ENCODE measurements around the gene CCDC127. TPM values are rescaled to one million over a fixed set of nuclear protein-coding genes. Genes with fewer than 3 reads are reported as not detected.

The CCDC127 gene
- total RNA-seq, 1 experiment from 2014 or later = 5.4 TPM

DNA sequence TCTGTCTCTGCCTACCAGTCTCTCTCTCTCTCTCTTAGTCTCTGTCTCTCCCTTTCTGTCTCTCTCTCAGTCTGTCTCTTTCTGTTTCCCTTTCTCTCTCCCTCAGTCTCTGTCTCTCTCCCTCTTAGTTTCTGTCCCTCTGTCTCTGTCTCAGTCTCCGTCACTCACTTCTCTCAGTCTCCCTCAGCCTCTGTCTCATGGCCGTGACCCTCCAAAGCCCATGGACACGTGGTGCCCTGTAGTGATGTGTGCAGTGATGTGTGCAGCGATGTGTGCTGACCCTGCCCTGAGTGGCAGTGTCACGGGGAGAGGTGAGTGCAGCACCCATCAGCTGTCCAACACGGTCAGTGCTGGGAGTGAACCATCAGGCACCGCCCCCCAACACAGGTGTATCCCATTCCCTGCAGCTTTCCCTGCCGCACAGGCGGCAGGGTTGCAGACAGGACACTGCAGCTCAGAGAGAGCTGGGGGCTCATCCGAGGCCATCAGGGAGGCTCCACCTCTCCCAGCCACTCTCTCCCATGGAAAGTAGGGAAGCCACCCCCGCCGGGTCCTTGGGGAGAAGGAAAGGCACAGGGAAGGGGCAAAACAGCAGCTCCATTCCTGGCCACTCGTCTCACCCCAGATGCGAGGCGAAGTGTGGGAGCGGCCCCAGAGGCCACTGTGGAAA is 27.5 kb downstream of the CCDC127 start:
- Histone ChIP-seq H3K4me3 (ENCODE audit: low read length) (no peak overlapping the region), H3K4me1 (ENCODE audit: insufficient read depth, low read length) (peaks cover 11% of the 10 kb centered on the region), H2AFZ (ENCODE audit: low read length) (no peak overlapping the region), H3K79me2 (ENCODE audit: low read length) (no peaks in the 10 kb centered on the region), H3K27ac (ENCODE audit: low read length) (no peak overlapping the region), H3K27me3 (ENCODE audit: low read length) (no peaks in the 10 kb centered on the region), H3F3A (ENCODE audit: low read length, unreplicated experiment) (no peaks in the 10 kb centered on the region), H3K9me3 (ENCODE audit: low read length) (no peaks in the 10 kb centered on the region), H3K9me2 (replicated peaks; ENCODE audit: low read length) (no peaks in the 10 kb centered on the region), H3K4me2 (ENCODE audit: low read length) (no peak overlapping the region), H4K20me1 (ENCODE audit: low read length) (no peaks in the 10 kb centered on the region), H3K9ac (ENCODE audit: low read length) (no peak overlapping the region), H3K36me3 (ENCODE audit: low read depth, low read length) (no peaks in the 10 kb centered on the region)
- BruUV-seq (replicated peaks) = no TSS peak
- intact Hi-C loops (cut with micrococcal nuclease) = no loop called here
- ATAC-seq (no peak), DNase-seq (no peak)
- ChIA-PET CTCF (no interaction called here), POLR2A (ENCODE audit: unreplicated experiment) (no interaction called here)
- TF ChIP-seq EZH2 (IDR thresholded peaks at IDR 0.05; ENCODE audit: low read length, unreplicated experiment) (no peak), EZH2phosphoT487 (IDR thresholded peaks at IDR 0.05; ENCODE audit: borderline replicate concordance, low read length) (no peak)
- TF ChIP-seq, protein P1, sequence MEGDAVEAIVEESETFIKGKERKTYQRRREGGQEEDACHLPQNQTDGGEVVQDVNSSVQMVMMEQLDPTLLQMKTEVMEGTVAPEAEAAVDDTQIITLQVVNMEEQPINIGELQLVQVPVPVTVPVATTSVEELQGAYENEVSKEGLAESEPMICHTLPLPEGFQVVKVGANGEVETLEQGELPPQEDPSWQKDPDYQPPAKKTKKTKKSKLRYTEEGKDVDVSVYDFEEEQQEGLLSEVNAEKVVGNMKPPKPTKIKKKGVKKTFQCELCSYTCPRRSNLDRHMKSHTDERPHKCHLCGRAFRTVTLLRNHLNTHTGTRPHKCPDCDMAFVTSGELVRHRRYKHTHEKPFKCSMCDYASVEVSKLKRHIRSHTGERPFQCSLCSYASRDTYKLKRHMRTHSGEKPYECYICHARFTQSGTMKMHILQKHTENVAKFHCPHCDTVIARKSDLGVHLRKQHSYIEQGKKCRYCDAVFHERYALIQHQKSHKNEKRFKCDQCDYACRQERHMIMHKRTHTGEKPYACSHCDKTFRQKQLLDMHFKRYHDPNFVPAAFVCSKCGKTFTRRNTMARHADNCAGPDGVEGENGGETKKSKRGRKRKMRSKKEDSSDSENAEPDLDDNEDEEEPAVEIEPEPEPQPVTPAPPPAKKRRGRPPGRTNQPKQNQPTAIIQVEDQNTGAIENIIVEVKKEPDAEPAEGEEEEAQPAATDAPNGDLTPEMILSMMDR (conservative IDR thresholded peaks at IDR 0.05; ENCODE audit: low read depth, low read length) = no peak

DNA sequence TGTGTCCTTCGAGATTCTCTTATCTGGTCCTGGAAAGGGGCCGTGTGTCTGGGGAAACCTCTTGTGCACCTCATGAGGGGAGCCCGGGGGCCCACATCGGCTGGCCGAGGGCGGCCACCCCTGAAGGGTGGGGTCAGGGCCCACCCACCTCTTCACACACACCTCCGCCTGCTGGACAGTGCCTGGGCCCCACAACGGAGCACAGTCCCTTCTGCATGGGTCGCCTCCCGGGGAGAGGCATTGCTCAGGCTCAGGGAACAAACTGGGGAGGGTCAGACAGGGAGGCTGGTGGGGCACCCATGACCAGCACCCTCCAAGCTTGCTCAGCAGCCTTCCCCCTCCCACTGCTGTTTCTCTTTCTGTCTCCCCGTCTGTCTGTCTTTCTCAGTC is 28.0 kb downstream of the CCDC127 start:
- ChIA-PET CTCF (no interaction called here), POLR2A (ENCODE audit: unreplicated experiment) (no interaction called here)
- H3K27me3 ChIP-seq (ENCODE audit: low read length) = no peaks in the 10 kb centered on the region
- no peak for DNase-seq
- H2AFZ ChIP-seq (ENCODE audit: low read length) = no peak overlapping the region
- no peaks in the 10 kb centered on the region for H3K79me2 ChIP-seq (ENCODE audit: low read length)
- H3F3A ChIP-seq (ENCODE audit: low read length, unreplicated experiment) = no peaks in the 10 kb centered on the region
- peaks cover 11% of the 10 kb centered on the region for H3K4me1 ChIP-seq (ENCODE audit: insufficient read depth, low read length)
- no peaks in the 10 kb centered on the region for H4K20me1 ChIP-seq (ENCODE audit: low read length)
- no peak overlapping the region for H3K4me3 ChIP-seq (ENCODE audit: low read length)
- H3K36me3 ChIP-seq (ENCODE audit: low read depth, low read length) = no peaks in the 10 kb centered on the region
- H3K9me2 ChIP-seq (replicated peaks; ENCODE audit: low read length) = no peaks in the 10 kb centered on the region
- no peak for ATAC-seq
- no peak overlapping the region for H3K27ac ChIP-seq (ENCODE audit: low read length)
- H3K9ac ChIP-seq (ENCODE audit: low read length) = no peak overlapping the region
- intact Hi-C loops (cut with micrococcal nuclease) = no loop called here
- no TSS peak for BruUV-seq (replicated peaks)
- no peaks in the 10 kb centered on the region for H3K9me3 ChIP-seq (ENCODE audit: low read length)
- H3K4me2 ChIP-seq (ENCODE audit: low read length) = no peak overlapping the region
- TF ChIP-seq, protein P1 (conservative IDR thresholded peaks at IDR 0.05; ENCODE audit: low read depth, low read length) = no peak
- no peak for TF ChIP-seq EZH2 (IDR thresholded peaks at IDR 0.05; ENCODE audit: low read length, unreplicated experiment)
- TF ChIP-seq EZH2phosphoT487 (IDR thresholded peaks at IDR 0.05; ENCODE audit: borderline replicate concordance, low read length) = no peak

DNA sequence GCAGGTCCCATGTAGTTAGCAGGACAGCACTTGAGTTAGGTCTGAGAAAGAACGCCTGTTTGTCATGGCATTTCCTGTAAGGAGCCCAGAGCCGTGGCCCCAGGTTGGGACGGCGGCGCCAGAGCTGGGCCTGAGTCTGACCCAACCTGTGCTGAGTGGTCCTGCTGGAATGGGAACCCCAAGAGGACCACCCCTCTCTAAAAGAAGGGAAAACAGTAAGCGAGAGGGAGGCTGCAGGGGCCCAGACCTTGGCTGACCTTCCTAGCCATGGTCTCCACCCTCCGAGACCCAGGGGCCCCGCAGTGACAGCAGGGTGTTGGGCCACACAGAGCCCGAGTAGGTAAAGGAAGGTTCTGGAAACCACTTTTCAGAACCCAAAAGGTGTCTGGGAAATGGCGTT is 28.5 kb downstream of the CCDC127 start:
- Histone ChIP-seq H3K9me3 (ENCODE audit: low read length) (no peaks in the 10 kb centered on the region), H3K4me3 (ENCODE audit: low read length) (no peak overlapping the region), H3K4me2 (ENCODE audit: low read length) (no peak overlapping the region), H3K27me3 (ENCODE audit: low read length) (no peaks in the 10 kb centered on the region), H3K27ac (ENCODE audit: low read length) (no peak overlapping the region), H3F3A (ENCODE audit: low read length, unreplicated experiment) (no peaks in the 10 kb centered on the region), H3K9me2 (replicated peaks; ENCODE audit: low read length) (no peaks in the 10 kb centered on the region), H3K4me1 (ENCODE audit: insufficient read depth, low read length) (peaks cover 11% of the 10 kb centered on the region), H3K79me2 (ENCODE audit: low read length) (no peaks in the 10 kb centered on the region), H3K36me3 (ENCODE audit: low read depth, low read length) (no peaks in the 10 kb centered on the region), H3K9ac (ENCODE audit: low read length) (no peak overlapping the region), H2AFZ (ENCODE audit: low read length) (no peak overlapping the region), H4K20me1 (ENCODE audit: low read length) (no peaks in the 10 kb centered on the region)
- CTCF ChIA-PET = no interaction called here
- BruUV-seq (replicated peaks) = no TSS peak
- intact Hi-C loops (cut with micrococcal nuclease) = no loop called here
- no peak for TF ChIP-seq EZH2 (IDR thresholded peaks at IDR 0.05; ENCODE audit: low read length, unreplicated experiment)
- TF ChIP-seq, protein P1 (conservative IDR thresholded peaks at IDR 0.05; ENCODE audit: low read depth, low read length) = no peak
- TF ChIP-seq EZH2phosphoT487 (IDR thresholded peaks at IDR 0.05; ENCODE audit: borderline replicate concordance, low read length) = no peak
- ATAC-seq (no peak), DNase-seq (no peak)
- POLR2A ChIA-PET (ENCODE audit: unreplicated experiment) = no interaction called here
